ENCODE data around the gene MAN1C1.

GRCh38 chr1:25593861-25594260 is 22.7 kb upstream of the MAN1C1 start:
- TF ChIP-seq CTCF (IDR thresholded peaks at IDR 0.05; ENCODE audit: low read depth, low read length) = no peak
- TF ChIP-seq MYC (IDR thresholded peaks at IDR 0.05; ENCODE audit: low read depth, low read length) = no peak
- no peak for TF ChIP-seq POLR2A (IDR thresholded peaks at IDR 0.05; ENCODE audit: extremely low read depth, insufficient read length)

All from NB4 (cell line).